Measurements from ENCODE around the gene ARL4A.

GRCh38 chr7:12684733-12685132 is 2.7 kb upstream of the ARL4A start:
- TF ChIP-seq POLR2A (IDR thresholded peaks at IDR 0.05) (no peak), POLR2AphosphoS5 (IDR thresholded peaks at IDR 0.05) (no peak)
- TF ChIP-seq, protein P1, sequence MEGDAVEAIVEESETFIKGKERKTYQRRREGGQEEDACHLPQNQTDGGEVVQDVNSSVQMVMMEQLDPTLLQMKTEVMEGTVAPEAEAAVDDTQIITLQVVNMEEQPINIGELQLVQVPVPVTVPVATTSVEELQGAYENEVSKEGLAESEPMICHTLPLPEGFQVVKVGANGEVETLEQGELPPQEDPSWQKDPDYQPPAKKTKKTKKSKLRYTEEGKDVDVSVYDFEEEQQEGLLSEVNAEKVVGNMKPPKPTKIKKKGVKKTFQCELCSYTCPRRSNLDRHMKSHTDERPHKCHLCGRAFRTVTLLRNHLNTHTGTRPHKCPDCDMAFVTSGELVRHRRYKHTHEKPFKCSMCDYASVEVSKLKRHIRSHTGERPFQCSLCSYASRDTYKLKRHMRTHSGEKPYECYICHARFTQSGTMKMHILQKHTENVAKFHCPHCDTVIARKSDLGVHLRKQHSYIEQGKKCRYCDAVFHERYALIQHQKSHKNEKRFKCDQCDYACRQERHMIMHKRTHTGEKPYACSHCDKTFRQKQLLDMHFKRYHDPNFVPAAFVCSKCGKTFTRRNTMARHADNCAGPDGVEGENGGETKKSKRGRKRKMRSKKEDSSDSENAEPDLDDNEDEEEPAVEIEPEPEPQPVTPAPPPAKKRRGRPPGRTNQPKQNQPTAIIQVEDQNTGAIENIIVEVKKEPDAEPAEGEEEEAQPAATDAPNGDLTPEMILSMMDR (IDR thresholded peaks at IDR 0.05): no peak
